Progenitor cell of endocrine pancreas (in vitro differentiated cells): ENCODE results near the gene DLGAP4. TPM values are rescaled to one million over a fixed set of nuclear protein-coding genes. Genes with fewer than 3 reads are reported as not detected.

Experiments
- DNase-seq: peaks from one replicate; pipeline ENCODE4 v3.0.0; 2021; ENCODE audit warnings: low spot score; ENCODE audit not compliant: unreplicated experiment
- H3K27ac Mint-ChIP-seq: 2 replicates; pipeline ENCODE4 v1.8.0; 2021; ENCODE audit warnings: mild to moderate bottlenecking, moderate library complexity, mixed read lengths
- H3K27me3 Mint-ChIP-seq: 2 replicates; pipeline ENCODE4 v1.8.0; 2021; ENCODE audit warnings: mixed read lengths
- H3K36me3 Mint-ChIP-seq: 2 replicates; pipeline ENCODE4 v1.8.0; 2022; ENCODE audit warnings: mixed read lengths; ENCODE audit not compliant: insufficient read depth
- H3K4me1 Mint-ChIP-seq: 2 replicates; pipeline ENCODE4 v1.8.0; 2021; ENCODE audit warnings: low read depth, mixed read lengths
- H3K4me3 Mint-ChIP-seq: 2 replicates; pipeline ENCODE4 v1.8.0; 2021; ENCODE audit warnings: low read depth, mild to moderate bottlenecking, moderate library complexity, mixed read lengths
- H3K9me3 Mint-ChIP-seq: 2 replicates; pipeline ENCODE4 v1.8.0; 2021; ENCODE audit warnings: low read depth, mixed read lengths
- total RNA-seq: library from RNA; stranded (reverse); gene quantifications from 2 replicates; pipeline ENCODE4 v1.2.1, GENCODE V29; 2021
- TF ChIP-seq, protein P1 (sequence below): fragments of 200-600 bp; sonication (generic); IDR thresholded peaks from one replicate; pipeline ENCODE4 v1.5.0; 2021; ENCODE audit warnings: antibody characterized with exemption, mild to moderate bottlenecking; ENCODE audit not compliant: unreplicated experiment

DLGAP4 gene
- total RNA-seq, 1 donor from 2014 or later, result 109 TPM

DNA sequence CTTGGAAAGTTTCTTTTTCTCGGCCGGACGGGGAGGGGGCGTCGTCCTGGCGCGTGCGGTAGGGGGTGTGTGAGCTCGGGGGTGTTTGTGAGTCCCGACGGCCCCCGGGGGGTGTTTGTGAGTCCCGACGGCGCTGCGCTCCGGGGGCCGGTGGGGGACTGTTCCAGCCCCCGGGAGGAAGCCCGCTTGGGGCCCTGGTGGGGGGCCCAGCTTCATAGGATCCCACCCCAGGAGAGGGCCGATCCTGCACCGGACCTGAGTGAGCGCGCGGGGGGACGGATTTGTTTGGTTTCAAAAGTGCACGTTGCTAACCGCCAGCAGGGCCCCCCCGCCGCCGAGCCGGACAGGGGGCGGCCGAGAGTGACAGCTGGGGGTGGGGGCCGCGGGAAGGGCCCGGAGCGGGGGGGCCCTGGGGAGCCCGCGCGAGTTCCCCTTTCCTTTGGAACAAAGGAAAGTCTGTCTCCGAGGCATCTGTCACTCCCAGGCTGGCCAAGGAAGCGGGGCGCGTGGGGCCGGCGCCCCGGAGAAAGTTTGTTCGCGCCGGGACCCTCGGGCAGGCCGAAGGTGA, 267.7 kb downstream of the DLGAP4 start:
- peaks cover 37% of the 10 kb centered on the region for H3K4me1 Mint-ChIP-seq
- H3K4me3 Mint-ChIP-seq, result peak overlapping the region; percentile 93
- TF ChIP-seq, protein P1, sequence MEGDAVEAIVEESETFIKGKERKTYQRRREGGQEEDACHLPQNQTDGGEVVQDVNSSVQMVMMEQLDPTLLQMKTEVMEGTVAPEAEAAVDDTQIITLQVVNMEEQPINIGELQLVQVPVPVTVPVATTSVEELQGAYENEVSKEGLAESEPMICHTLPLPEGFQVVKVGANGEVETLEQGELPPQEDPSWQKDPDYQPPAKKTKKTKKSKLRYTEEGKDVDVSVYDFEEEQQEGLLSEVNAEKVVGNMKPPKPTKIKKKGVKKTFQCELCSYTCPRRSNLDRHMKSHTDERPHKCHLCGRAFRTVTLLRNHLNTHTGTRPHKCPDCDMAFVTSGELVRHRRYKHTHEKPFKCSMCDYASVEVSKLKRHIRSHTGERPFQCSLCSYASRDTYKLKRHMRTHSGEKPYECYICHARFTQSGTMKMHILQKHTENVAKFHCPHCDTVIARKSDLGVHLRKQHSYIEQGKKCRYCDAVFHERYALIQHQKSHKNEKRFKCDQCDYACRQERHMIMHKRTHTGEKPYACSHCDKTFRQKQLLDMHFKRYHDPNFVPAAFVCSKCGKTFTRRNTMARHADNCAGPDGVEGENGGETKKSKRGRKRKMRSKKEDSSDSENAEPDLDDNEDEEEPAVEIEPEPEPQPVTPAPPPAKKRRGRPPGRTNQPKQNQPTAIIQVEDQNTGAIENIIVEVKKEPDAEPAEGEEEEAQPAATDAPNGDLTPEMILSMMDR, result peak; percentile 3
- peak overlapping the region; percentile 90 for H3K27ac Mint-ChIP-seq
- peak; percentile 45 for DNase-seq
- peaks cover 1% of the 10 kb centered on the region for H3K36me3 Mint-ChIP-seq
- H3K9me3 Mint-ChIP-seq, result no peaks in the 10 kb centered on the region
- H3K27me3 Mint-ChIP-seq, result no peaks in the 10 kb centered on the region

DNA sequence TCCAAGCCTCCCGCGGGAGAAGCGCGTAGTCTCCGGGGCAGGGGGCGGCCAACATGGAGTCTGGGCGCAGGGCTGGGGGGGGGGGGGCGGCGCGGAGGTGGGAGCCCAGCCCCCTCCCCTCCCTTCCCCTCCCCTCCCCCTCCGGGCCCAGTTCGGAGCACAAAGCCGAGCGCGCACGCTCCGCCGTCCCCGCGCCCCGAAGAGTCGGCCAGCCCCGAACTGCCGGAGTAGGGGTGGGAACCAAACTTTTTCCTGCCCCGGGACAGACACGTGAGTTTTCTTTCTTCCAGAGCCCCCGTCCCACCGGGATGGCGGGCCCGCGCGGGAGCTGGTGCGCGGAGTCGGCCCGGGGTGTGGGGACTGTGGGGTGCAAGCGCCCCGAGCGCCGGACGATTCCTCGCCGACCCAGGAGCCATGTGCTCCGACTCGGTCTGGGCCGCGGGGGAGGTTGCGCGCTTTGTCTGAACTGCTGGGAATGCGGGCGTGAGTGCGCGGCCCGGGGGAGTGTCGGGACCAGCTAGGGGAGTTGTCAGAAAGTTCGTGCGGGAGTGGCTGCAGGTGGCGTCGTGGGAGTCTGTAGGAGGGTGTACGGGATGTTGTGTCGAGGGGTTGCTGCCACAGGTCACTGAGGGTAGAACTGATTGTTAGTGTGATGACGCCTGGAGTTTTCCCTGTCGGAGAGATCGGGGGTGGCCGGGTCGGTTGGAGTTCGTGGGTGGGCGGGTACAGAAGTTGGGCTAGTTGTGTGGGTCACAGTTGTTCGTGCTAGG, 268.4 kb downstream of the DLGAP4 start:
- DNase-seq, result peak; percentile 56
- Mint-ChIP-seq H3K27ac (peak overlapping the region; percentile 98), H3K27me3 (no peaks in the 10 kb centered on the region), H3K9me3 (no peaks in the 10 kb centered on the region), H3K36me3 (peaks cover 5% of the 10 kb centered on the region), H3K4me3 (peak overlapping the region; percentile 93), H3K4me1 (peaks cover 37% of the 10 kb centered on the region)
- TF ChIP-seq, protein P1, result no peak

DNA sequence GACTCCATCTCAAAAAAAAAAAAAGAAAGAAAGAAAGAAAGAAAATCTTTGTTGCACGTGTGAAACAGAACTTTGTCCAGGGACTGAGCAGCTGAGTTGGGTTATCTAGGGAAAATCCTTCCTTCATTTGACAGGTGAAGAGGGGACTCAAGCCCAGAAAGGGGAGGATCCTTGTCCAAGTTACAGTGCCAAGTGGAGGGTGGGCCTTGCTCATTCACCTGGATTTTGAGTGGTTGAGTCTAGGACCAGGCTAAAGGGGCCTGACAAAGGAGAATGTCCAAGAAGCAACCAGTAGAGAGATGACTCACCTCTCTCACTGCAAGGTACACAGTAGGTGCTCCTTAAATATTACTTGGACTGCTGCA, 269.9 kb downstream of the DLGAP4 start:
- TF ChIP-seq, protein P1, result no peak
- H3K36me3 Mint-ChIP-seq, result peaks cover 14% of the 10 kb centered on the region
- H3K4me3 Mint-ChIP-seq, result peak overlapping the region; percentile 93
- H3K9me3 Mint-ChIP-seq, result no peaks in the 10 kb centered on the region
- peaks cover 37% of the 10 kb centered on the region for H3K4me1 Mint-ChIP-seq
- peak overlapping the region; percentile 98 for H3K27ac Mint-ChIP-seq
- DNase-seq, result no peak
- H3K27me3 Mint-ChIP-seq, result no peaks in the 10 kb centered on the region

Other genes starting within 250 kb of the DLGAP4 start
- 35.6 and 42.2 TPM in 2 replicates for gene EPB41L1, start 151.6 kb upstream of the DLGAP4 start, total RNA-seq
- 24.8 and 27.7 TPM in 2 replicates for gene AAR2, start 69.9 kb upstream of the DLGAP4 start, total RNA-seq
- 31.0 and 46.0 TPM in 2 replicates for gene MYL9, start 235.2 kb downstream of the DLGAP4 start, total RNA-seq